Stimulated activated CD8-positive, alpha-beta memory T cell treated with anti-CD3 and anti-CD28 coated beads, Interleukin-4, amount 100 ng/mL, for 48 hours (primary cell): ENCODE measurements around the gene PTPRN2.

ENCODE experiments used
- DNase-seq: peaks from one replicate; pipeline ENCODE4 v3.0.0-alpha.2; 2020

The PTPRN2 gene

DNA sequence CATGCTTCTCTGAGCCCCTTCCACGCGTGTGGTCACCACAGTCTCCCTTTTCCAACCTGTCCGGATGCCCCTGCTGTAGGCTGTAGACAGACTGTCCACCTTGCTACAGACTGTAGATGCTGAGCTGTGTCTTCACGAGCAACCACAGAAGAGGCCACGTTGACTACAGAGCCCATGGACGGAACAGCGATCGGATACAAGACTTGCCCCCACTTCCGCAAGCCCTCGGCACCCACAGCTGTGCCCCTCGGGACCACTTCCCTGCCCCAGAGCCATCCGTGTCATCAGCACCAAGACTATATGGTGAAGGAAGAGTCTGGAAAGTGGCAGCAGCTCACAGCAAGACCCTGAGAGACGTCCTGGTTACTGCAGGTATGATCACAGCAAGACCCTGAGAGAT lies 759.4 kb downstream of the PTPRN2 start:
- no peak for DNase-seq

GRCh38 chr7:157827863-157828160 lies 759.8 kb downstream of the PTPRN2 start:
- DNase-seq, result no peak

DNA sequence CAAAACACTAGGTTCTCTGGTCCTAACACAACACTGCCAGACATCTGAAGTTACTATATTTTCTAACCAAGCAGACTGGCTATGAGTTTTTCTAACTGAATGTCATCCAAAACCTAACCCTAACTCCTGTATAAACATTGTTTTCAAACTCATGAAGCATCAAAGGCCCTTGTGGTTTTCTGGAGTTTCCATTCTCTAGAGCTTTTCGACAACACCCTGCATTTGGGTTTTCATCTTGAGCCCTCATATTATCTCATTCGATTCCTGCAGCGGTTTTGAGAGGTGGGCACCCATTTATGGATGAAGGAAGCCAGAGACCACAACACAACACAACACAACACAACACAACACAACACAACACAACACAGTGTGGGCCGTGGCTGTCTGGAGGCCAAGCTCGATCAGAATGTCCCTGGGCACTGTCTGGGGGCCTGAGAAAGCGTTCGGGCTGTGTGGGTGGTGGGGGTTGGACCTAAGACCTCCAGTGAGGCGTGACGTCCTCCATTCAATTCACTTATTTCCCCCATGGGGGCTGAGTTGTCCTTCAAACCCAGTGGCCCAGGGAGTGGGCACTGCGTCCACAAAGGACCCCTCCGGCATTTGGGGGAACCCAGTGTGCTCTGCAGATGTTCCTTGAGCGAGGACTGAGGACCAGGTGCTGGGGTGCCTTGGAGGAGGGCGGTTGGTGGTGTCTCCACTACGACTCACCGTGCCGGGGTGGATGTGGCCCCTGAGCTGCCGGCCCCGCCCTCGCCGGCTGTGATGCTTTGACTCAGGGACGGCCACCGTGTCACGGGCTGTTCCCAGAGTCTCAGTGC lies 760.4 kb downstream of the PTPRN2 start:
- DNase-seq, result peak; percentile 28

- no peak for DNase-seq
These were observed 761.1 kb downstream of the PTPRN2 start for GRCh38 chr7:157826566-157826965.

GRCh38 chr7:157825325-157825724 lies 762.3 kb downstream of the PTPRN2 start:
- no peak for DNase-seq

DNA sequence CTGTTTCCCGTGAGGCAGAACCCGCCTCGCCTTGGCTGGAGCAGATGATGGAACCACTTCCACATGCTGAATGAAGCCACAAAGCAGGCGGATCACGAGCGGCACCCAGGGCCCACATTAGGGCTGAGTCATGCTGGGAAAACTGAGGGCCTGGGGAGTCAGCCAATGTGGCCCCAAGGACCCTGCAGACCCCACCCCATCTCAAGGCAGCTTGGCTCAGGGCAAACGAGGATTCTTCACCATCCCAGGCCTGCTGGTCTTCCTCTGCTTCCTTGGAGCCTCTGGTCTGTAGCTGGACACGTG lies 762.9 kb downstream of the PTPRN2 start:
- DNase-seq, result no peak

DNA sequence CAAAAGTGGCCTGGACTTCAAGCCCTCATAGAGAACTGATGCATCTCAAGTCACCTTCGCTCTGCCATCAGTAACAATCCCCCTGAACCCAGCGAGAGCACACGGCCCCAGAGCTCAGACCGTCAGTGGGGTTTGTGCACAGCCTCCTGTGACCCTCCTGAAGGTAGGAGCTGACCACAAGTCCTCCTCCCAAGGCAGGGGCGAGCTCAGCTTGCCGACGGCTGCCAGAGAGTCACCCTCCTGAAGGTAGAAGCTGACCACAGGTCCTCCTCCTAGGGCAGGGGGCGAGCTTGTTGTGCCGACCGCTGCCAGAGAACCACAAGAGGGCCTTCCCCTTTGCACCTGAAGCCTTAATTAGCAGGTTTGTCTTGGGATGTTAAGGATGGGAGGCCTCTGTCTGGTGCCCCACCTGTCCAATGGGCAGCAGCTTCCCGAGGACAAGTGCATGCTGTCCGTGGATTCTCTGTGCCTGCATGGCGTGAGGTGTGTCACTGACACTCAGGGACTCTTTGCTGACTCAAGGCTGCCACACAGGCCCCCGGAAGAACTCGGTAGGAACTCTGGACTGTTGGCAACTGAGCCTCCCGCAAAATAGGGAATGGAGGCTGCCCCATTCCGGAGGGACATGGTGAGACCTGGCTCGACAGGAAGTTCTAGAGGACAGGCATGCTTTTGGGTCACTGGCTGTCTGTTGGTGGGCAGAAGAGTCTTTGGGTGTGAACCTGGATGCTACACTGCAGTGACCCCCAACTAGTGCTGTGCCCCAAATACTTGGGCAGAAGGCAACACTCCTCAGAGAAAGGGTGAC lies 763.4 kb downstream of the PTPRN2 start:
- no peak for DNase-seq

DNA sequence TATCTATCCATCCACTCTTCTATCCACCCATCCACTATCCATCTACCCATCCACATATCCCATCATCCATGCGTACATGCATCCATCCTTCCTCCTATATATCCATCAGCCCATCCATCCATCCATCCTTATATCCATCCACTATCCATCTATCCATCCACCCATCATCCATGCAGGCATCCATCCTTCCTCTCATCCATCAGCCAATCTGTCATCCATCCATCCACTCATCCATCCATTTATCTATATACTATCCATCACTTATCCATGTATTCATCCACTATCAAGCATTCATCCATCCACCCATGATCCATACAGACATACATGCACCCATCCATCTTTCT lies 765.0 kb downstream of the PTPRN2 start:
- DNase-seq, result no peak

DNA sequence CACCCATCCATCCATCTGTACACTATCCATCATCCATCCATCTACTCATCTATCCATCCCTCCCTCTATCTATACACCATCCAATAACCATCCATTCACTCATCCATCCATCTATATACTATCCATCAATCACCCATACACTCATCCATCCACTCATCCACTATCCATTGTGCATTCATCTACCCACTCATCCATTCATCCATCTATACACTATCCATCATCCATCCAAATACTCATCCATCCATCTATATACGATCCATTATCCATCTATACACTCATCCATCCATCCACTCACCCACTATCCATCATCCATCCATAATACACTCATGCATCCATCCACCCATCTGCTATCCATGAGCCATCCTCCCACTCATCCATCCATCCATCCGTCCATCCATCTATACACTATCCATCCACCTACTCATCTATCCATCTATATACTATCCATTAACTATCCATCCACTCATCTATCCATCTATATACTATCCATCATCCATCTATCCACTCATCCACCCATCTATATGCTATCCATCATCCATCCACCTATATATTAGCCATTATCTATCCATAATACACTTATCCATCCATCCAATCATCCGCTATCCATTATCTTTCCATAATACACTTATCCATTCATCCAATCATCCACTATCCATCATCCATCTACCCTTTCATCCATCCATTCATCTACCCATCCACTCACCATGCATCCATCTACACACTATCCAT lies 765.5 kb downstream of the PTPRN2 start:
- DNase-seq, result no peak

DNA sequence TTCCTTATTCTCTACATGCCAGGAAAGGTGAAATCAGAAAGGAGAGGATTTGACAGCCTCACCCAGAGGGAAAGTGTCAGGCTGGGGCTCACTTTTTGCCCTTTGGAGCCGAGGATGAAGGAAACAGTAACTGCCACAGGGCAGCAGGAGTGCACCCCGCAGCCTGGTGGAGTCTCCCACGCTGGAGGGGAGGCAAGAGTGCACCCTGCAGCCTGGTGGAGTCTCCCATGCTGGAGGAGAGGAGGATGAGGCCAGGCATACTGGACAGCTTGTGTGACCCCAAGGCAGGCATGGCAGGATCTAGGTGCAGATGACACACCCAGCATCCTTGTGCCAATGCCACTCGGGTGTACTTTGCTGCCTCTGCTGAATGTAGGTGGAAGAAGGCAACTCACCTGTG lies 766.8 kb downstream of the PTPRN2 start:
- no peak for DNase-seq

GRCh38 chr7:157819455-157819807 lies 768.2 kb downstream of the PTPRN2 start:
- no peak for DNase-seq

- no peak for DNase-seq
These were observed 768.7 kb downstream of the PTPRN2 start for GRCh38 chr7:157818701-157819454.

DNA sequence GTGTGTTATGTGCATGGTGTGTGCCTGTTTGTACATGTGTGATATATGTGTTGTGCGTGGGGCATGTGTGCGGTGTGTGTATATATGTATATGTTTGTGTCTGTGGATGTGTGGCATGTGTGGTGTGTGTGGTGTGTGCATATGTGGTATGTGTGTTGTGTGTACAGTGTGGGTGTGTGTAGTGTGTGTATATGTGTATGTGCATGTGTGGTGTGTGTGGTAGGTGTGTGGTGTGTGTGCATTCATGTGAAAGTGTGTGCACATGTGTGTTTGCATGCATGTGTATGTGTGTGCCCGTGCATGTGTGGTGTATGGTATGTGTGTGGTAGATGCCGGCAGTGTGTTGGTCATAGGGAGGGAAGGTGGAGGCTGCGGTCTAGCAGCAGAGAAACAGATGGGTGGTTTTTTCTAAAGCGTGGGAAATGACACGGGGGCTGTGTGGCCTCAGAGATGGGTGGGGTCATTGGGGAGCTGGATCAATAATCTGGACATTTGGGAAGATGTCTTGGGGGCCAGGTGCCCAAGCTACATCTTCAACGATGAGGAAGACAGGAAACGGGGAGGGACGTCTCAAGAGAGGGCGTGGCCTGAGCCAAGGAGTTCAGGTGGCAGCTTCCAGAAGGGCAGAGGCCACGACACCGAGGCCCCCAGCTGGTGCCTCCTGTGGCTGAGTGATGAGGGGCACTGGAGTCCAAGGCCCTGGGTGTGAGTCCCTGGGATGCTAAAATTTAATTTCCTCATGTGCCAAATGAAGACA lies 769.5 kb downstream of the PTPRN2 start:
- no peak for DNase-seq

DNA sequence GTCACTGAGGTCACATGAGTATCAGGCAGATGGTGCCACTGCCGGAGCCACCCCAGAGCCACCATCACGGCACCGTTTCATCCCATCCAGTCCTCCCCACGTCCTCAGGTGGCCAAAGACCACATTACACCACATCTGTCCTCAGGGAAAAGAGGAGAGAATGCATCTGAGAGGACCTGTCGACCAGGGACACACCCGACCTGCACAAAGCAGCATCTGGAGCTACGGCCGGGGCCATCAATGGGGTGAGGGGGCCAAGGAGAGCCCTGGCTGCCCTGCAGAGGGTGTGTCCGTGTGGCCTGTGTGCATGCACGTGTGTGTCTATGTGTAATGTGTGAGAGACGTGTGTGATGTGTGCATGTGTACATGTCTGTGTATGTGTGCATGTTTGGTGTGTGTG lies 770.2 kb downstream of the PTPRN2 start:
- DNase-seq, result no peak

DNA sequence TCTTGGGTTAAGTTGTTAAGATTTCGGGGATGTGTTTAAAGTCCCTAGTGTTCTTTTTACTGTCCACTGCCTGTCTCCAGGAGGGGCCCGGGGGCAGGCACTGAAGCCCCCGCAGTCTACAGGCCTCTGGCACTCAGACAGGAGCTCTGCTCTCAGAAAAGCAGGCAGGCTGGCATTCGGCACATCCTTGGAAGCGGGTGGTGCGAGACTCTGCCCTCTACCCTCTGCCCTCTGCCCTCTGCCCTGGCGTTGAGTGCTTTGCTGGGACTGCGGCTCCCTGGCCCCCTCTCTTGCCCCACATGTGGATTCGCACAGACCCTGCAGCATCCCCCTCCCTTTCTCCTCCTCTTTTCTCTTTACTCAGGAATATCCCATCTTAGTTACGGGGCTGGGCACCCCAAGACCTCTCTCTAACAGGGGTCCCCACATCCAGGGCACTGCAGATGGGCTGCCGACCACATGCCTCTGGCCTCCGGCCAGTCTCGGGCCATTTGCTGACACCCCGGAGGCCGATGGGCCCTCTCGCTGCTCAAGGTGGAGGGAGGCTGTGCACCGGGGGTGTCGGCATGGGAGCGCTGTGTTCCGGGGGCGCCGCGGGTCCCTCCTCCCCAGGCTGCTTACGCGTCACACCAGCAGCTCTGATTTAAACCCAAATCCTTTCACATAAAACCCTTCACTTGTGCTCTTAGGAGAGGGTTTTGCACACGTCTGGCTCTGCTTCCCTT lies 770.9 kb downstream of the PTPRN2 start:
- no peak for DNase-seq

DNA sequence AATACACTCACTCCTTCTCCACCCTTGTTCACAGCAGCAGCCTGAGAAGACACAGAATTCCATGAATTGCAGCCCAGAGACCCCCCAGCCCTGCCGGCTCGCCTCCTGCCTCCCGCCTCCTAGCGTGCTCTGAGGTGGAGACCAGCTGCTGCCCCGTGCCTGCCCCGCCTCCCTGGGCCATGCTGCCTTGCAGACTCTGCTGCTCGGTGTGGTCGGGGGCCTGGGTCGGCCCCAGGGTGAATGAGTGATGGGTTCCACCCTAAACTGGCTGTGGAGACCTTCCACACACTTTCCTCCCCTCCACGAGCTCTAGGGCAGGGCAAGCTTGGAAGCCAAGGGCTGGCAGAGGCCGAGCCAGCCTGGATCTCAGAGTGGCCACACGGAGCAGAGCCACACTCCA lies 771.5 kb downstream of the PTPRN2 start:
- no peak for DNase-seq

DNA sequence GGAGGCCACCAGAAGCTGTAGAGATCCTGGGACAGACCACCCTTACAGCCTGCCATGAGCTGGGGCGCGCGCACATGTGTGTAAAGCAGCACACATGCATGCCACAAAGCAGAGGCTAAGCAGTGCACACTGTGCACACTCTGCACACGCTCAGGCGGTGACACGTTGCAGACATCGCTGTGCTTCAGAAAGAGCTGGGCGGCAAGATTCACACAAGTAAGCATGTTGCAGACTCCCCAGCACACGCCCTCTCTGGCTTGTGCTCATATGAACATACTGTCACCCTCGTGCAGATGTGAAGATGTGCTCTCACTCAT lies 772.0 kb downstream of the PTPRN2 start:
- DNase-seq, result no peak

- no peak for DNase-seq
These were observed 772.5 kb downstream of the PTPRN2 start for GRCh38 chr7:157814931-157815705.

GRCh38 chr7:157813741-157814661 lies 773.6 kb downstream of the PTPRN2 start:
- no peak for DNase-seq

DNA sequence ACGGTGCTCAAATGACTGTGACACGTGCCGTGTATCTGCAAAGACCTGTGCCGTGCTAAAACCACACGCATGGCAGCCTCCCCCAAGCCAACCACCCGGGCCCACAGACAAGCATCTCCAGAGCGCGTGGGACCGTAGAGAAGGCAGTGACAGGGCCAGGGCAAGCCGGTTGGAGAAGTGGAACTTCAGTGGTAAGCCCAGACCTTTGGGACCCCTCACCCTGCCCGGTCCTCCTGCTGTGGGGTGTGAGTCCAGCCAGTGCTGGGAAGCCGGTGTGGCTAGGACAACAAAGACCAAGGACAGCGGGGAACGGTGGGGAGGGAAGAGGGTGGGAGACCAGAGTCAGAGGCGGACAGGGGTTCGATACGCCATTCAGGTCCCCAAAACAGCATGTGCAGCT lies 774.6 kb downstream of the PTPRN2 start:
- no peak for DNase-seq
